ENCODE measurements around the gene SORL1. TPM values are rescaled to one million over a fixed set of nuclear protein-coding genes. Genes with fewer than 3 reads are reported as not detected.

The SORL1 gene
- polyA plus RNA-seq, 1 donor from 2014 or later: 6.5 TPM

GRCh38 chr11:121456151-121456550 lies 4.0 kb downstream of the SORL1 start:
- TF ChIP-seq MXI1 (conservative IDR thresholded peaks at IDR 0.05; ENCODE audit: poor library complexity, severe bottlenecking): no peak
- TF ChIP-seq CTCF (IDR thresholded peaks at IDR 0.05; ENCODE audit: poor library complexity, severe bottlenecking): no peak
- TF ChIP-seq EP300 (conservative IDR thresholded peaks at IDR 0.05; ENCODE audit: poor library complexity, severe bottlenecking): no peak
- TF ChIP-seq RAD21 (conservative IDR thresholded peaks at IDR 0.05): no peak
- TF ChIP-seq, protein P1, sequence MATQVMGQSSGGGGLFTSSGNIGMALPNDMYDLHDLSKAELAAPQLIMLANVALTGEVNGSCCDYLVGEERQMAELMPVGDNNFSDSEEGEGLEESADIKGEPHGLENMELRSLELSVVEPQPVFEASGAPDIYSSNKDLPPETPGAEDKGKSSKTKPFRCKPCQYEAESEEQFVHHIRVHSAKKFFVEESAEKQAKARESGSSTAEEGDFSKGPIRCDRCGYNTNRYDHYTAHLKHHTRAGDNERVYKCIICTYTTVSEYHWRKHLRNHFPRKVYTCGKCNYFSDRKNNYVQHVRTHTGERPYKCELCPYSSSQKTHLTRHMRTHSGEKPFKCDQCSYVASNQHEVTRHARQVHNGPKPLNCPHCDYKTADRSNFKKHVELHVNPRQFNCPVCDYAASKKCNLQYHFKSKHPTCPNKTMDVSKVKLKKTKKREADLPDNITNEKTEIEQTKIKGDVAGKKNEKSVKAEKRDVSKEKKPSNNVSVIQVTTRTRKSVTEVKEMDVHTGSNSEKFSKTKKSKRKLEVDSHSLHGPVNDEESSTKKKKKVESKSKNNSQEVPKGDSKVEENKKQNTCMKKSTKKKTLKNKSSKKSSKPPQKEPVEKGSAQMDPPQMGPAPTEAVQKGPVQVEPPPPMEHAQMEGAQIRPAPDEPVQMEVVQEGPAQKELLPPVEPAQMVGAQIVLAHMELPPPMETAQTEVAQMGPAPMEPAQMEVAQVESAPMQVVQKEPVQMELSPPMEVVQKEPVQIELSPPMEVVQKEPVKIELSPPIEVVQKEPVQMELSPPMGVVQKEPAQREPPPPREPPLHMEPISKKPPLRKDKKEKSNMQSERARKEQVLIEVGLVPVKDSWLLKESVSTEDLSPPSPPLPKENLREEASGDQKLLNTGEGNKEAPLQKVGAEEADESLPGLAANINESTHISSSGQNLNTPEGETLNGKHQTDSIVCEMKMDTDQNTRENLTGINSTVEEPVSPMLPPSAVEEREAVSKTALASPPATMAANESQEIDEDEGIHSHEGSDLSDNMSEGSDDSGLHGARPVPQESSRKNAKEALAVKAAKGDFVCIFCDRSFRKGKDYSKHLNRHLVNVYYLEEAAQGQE (IDR thresholded peaks at IDR 0.05; ENCODE audit: borderline replicate concordance): no peak
- no peak for TF ChIP-seq SMC3 (conservative IDR thresholded peaks at IDR 0.05; ENCODE audit: poor library complexity)
- no peak for TF ChIP-seq POLR2AphosphoS5 (IDR thresholded peaks at IDR 0.05)
- TF ChIP-seq EZH2 (IDR thresholded peaks at IDR 0.05; ENCODE audit: borderline replicate concordance, insufficient read depth, low read length, poor library complexity, severe bottlenecking): no peak
- no peak for TF ChIP-seq TAF1 (IDR thresholded peaks at IDR 0.05; ENCODE audit: low read depth)
- no peaks in the 10 kb centered on the region for H3K36me3 ChIP-seq (ENCODE audit: insufficient read depth, low read length)
- H4K20me1 ChIP-seq (ENCODE audit: insufficient read depth): no peaks in the 10 kb centered on the region
- no peaks in the 10 kb centered on the region for H3K9me3 ChIP-seq (ENCODE audit: low read length)
- no peaks in the 10 kb centered on the region for H3K27me3 ChIP-seq (ENCODE audit: insufficient read depth, low read depth, low read length)
- no peaks in the 10 kb centered on the region for H3F3A ChIP-seq (ENCODE audit: insufficient read depth, low read length, poor library complexity, severe bottlenecking)
- H3K4me2 ChIP-seq (ENCODE audit: low read length): no peak overlapping the region
- H3K9me2 ChIP-seq (ENCODE audit: insufficient read depth, low read length): no peaks in the 10 kb centered on the region
- H3K9ac ChIP-seq (ENCODE audit: low read length): no peak overlapping the region
- H3K27ac ChIP-seq (ENCODE audit: low read length): no peak overlapping the region
- H3K79me2 ChIP-seq (replicated peaks; ENCODE audit: insufficient read depth, low read length): no peaks in the 10 kb centered on the region
- H3K4me3 ChIP-seq (ENCODE audit: low read length): no peak overlapping the region
- H2AFZ ChIP-seq (ENCODE audit: low read depth, low read length): no peak overlapping the region

GRCh38 chr11:121456816-121457431 lies 4.8 kb downstream of the SORL1 start:
- no peak overlapping the region for H3K9ac ChIP-seq (ENCODE audit: low read length)
- TF ChIP-seq MXI1 (conservative IDR thresholded peaks at IDR 0.05; ENCODE audit: poor library complexity, severe bottlenecking) (no peak), TAF1 (IDR thresholded peaks at IDR 0.05; ENCODE audit: low read depth) (no peak), POLR2AphosphoS5 (IDR thresholded peaks at IDR 0.05) (no peak), EZH2 (IDR thresholded peaks at IDR 0.05; ENCODE audit: borderline replicate concordance, insufficient read depth, low read length, poor library complexity, severe bottlenecking) (no peak), SMC3 (conservative IDR thresholded peaks at IDR 0.05; ENCODE audit: poor library complexity) (no peak), RAD21 (conservative IDR thresholded peaks at IDR 0.05) (no peak), EP300 (conservative IDR thresholded peaks at IDR 0.05; ENCODE audit: poor library complexity, severe bottlenecking) (no peak), CTCF (IDR thresholded peaks at IDR 0.05; ENCODE audit: poor library complexity, severe bottlenecking) (no peak)
- TF ChIP-seq, protein P1 (IDR thresholded peaks at IDR 0.05; ENCODE audit: borderline replicate concordance): no peak
- no peak overlapping the region for H2AFZ ChIP-seq (ENCODE audit: low read depth, low read length)
- H3F3A ChIP-seq (ENCODE audit: insufficient read depth, low read length, poor library complexity, severe bottlenecking): no peaks in the 10 kb centered on the region
- H3K4me2 ChIP-seq (ENCODE audit: low read length): no peak overlapping the region
- H3K79me2 ChIP-seq (replicated peaks; ENCODE audit: insufficient read depth, low read length): no peaks in the 10 kb centered on the region
- no peaks in the 10 kb centered on the region for H3K9me2 ChIP-seq (ENCODE audit: insufficient read depth, low read length)
- H3K9me3 ChIP-seq (ENCODE audit: low read length): no peaks in the 10 kb centered on the region
- H3K27ac ChIP-seq (ENCODE audit: low read length): no peak overlapping the region
- no peaks in the 10 kb centered on the region for H3K27me3 ChIP-seq (ENCODE audit: insufficient read depth, low read depth, low read length)
- H3K4me3 ChIP-seq (ENCODE audit: low read length): no peak overlapping the region
- no peaks in the 10 kb centered on the region for H4K20me1 ChIP-seq (ENCODE audit: insufficient read depth)
- no peaks in the 10 kb centered on the region for H3K36me3 ChIP-seq (ENCODE audit: insufficient read depth, low read length)

All from neural cell (in vitro differentiated cells).